ENCODE data around the gene BAIAP2. TPM values are rescaled to one million over a fixed set of nuclear protein-coding genes. Genes with fewer than 3 reads are reported as not detected.

Gene BAIAP2
- polyA plus RNA-seq, 2 donors: 91.2 to 107 TPM

DNA sequence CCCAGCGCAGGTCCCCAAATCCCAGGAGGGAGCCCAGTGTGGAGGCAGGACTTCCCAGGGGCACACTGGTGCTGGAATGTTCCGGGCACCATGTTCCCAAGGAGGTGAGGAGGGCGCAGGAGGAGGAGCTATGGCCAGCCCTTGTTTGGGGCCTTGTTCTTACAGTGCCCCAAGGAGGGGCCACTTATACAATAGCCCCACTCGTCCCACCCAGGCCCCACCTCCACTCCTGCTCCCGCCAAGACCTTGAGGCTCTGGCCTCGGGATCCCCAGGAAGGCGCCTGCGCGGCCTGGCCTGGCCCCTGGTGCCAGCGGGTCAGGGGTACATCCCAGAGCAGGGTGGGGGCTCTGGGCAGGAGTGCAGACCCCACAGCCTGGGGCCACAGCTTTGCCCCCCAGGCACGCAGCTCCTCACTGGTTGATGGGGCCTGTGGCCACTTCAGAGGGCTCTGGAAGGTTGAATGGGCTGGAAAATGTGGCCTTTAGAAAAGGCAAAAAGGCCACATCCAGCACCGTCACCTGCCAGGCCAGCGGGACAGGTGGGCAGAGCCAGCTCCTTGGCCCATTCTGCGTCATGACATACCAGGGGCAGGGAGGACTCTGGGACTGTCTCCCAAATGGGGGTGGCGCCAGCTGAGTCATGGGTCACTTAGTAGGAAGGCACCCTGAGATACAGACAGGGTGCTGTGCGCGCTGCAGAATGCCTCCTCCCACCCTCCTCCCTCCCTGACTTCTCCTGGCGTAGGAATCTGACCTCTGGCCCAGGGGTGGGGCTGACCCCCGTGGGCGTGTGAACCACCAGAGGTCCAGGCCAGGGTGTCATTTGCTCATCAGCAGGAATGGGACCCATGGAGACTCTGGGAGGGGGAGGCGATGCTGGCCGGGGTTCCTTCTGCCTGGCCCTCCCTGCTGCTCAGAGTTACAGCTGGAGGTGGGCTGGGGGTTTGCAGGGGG lies 98.1 kb downstream of the BAIAP2 start:
- H3K27ac ChIP-seq (ENCODE audit: low read depth in 2 of 2, low read length in 1 of 2): no peak overlapping the region
- H3K4me3 ChIP-seq (ENCODE audit: low read depth in 1 of 2, low read length in 2 of 2): no peak overlapping the region
- 80 to 83% methylated on average over 22 of the region's 22 CpGs for WGBS, 2 donors

DNA sequence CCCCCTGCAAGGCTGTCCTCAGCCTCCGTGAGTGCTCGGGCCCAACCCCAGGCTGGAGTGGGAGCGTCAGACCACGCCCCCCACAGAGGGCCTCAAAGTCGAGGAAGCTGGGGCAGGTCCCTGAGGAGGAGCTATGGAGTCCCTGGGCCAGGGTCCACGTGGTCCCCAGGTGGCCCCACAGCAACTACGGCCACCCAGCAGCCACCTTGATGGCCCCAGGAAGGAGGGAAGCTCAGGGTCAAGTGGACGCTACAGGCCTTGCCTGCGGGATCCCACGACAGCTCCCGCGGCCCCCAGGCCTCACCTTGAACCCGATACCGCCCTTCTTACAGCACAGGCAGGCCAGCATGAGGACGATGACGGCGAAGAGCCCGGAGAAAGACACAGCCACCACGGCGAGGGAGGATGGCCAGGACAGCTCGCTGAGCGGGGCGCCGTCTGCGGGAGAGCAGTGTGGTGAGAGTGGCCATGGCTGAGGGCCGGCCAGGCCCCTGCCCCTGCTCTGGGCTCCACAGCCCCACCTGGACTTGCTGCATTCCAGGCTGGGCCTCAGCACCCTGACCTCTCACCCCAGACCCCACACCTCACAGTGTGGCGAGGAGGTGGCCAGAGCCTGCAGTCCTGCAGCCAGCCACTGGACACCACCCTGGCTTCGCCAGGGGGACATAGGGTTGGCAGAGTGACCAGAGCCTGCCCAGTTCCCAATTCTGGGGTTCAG lies 99.3 kb downstream of the BAIAP2 start:
- Histone ChIP-seq H3K27ac (ENCODE audit: low read depth in 2 of 2, low read length in 1 of 2) (no peak overlapping the region), H3K4me1 (ENCODE audit: control insufficient read depth in 2 of 2, insufficient read depth in 2 of 2, low read length in 1 of 2) (peaks cover 0 to 10% of the 10 kb centered on the region in 2 donors), H3K4me3 (ENCODE audit: low read depth in 1 of 2, low read length in 2 of 2) (no peak overlapping the region), H3K27me3 (ENCODE audit: control insufficient read depth in 1 of 2, insufficient read depth in 2 of 2, low read length in 2 of 2) (no peaks in the 10 kb centered on the region), H3K9me3 (ENCODE audit: control insufficient read depth in 2 of 2, insufficient read depth in 1 of 2, low read depth in 1 of 2, low read length in 1 of 2) (peaks cover 0 to 10% of the 10 kb centered on the region in 2 donors), H3K36me3 (ENCODE audit: control insufficient read depth in 2 of 2, insufficient read depth in 2 of 2, low read length in 1 of 2) (no peaks in the 10 kb centered on the region)
- WGBS, 2 donors: 79 to 83% methylated on average over 28 of the region's 28 CpGs

More for the DNA sequence above, 98.1 kb downstream of the BAIAP2 start:
- H3K9me3 ChIP-seq (ENCODE audit: control insufficient read depth in 2 of 2, insufficient read depth in 1 of 2, low read depth in 1 of 2, low read length in 1 of 2): peaks cover 0 to 6% of the 10 kb centered on the region in 2 donors
- H3K4me1 ChIP-seq (ENCODE audit: control insufficient read depth in 2 of 2, insufficient read depth in 2 of 2, low read length in 1 of 2): peaks cover 0 to 4% of the 10 kb centered on the region in 2 donors
- no peaks in the 10 kb centered on the region for H3K36me3 ChIP-seq (ENCODE audit: control insufficient read depth in 2 of 2, insufficient read depth in 2 of 2, low read length in 1 of 2)
- H3K27me3 ChIP-seq (ENCODE audit: control insufficient read depth in 1 of 2, insufficient read depth in 2 of 2, low read length in 2 of 2): no peaks in the 10 kb centered on the region

DNA sequence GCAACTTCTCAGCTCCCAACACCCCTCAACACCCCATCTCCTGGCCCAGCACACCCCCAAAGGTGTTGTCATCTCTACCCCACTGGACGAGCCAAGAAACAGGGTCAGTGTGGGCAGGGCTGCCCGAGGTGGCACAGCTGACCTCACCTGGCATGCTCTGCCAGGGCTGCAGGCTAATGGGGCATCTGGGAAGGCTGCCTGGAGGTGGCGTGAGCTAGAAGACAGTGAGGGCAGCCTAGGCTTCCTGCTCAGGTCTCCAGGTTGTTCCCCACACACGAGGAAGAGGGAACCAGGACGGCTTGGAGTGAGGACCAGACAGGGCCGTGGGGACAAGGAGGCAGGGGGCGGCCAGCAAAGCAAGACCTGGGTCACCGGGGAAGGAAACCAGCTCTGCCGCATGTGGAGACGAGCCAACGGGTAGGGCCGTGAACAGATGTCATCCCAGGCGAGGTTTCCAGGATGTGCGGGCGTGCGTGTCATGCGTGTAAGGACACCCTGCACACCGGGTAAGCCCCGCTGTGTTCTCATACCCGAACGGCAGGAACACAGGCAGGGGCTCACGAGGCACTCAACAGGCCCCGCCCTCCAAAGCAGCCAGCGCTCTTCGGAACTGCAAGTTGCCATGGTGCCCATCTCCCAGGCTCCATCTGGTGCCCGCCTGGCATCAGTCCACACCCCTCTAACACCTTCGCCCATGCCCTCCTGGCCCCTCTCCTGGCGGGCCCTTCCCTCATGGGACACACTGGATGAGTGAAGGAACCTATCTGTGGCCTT lies 100.7 kb downstream of the BAIAP2 start:
- no peak overlapping the region for H3K27ac ChIP-seq (ENCODE audit: low read depth in 2 of 2, low read length in 1 of 2)
- 57 to 63% methylated on average over 28 of the region's 28 CpGs for WGBS, 2 donors
- H3K36me3 ChIP-seq (ENCODE audit: control insufficient read depth in 2 of 2, insufficient read depth in 2 of 2, low read length in 1 of 2): no peaks in the 10 kb centered on the region
- H3K9me3 ChIP-seq (ENCODE audit: control insufficient read depth in 2 of 2, insufficient read depth in 1 of 2, low read depth in 1 of 2, low read length in 1 of 2): peaks cover 0 to 10% of the 10 kb centered on the region in 2 donors
- H3K27me3 ChIP-seq (ENCODE audit: control insufficient read depth in 1 of 2, insufficient read depth in 2 of 2, low read length in 2 of 2): no peaks in the 10 kb centered on the region
- H3K4me3 ChIP-seq (ENCODE audit: low read depth in 1 of 2, low read length in 2 of 2): no peak overlapping the region
- peaks cover 0 to 10% of the 10 kb centered on the region in 2 donors for H3K4me1 ChIP-seq (ENCODE audit: control insufficient read depth in 2 of 2, insufficient read depth in 2 of 2, low read length in 1 of 2)

DNA sequence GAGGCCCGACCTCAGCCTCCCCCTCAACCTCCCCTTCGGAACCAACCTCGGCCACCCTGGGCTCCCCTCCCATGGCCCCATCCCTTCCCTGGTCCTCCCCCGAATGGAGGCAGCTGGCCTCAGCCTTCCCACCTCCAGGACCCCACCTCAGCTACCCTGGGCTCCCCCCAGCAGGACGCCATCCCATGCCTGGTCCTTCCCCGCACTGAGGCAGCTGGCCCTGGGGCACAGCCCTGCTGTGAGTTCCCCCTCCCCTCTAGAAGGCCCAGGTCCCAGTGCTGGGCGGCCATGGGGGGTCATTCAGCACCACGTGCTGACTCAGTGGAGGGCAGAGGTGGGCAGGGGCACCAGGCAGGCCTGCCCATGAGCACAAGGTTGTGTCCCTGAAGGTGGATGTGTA lies 101.4 kb downstream of the BAIAP2 start:
- 73 to 80% methylated on average over 8 of the region's 8 CpGs for WGBS, 2 donors
- H3K9me3 ChIP-seq (ENCODE audit: control insufficient read depth in 2 of 2, insufficient read depth in 1 of 2, low read depth in 1 of 2, low read length in 1 of 2): peaks cover 0 to 10% of the 10 kb centered on the region in 2 donors
- no peaks in the 10 kb centered on the region for H3K36me3 ChIP-seq (ENCODE audit: control insufficient read depth in 2 of 2, insufficient read depth in 2 of 2, low read length in 1 of 2)
- H3K27ac ChIP-seq (ENCODE audit: low read depth in 2 of 2, low read length in 1 of 2): no peak overlapping the region
- H3K4me1 ChIP-seq (ENCODE audit: control insufficient read depth in 2 of 2, insufficient read depth in 2 of 2, low read length in 1 of 2): peaks cover 0 to 10% of the 10 kb centered on the region in 2 donors
- H3K4me3 ChIP-seq (ENCODE audit: low read depth in 1 of 2, low read length in 2 of 2): no peak overlapping the region
- no peaks in the 10 kb centered on the region for H3K27me3 ChIP-seq (ENCODE audit: control insufficient read depth in 1 of 2, insufficient read depth in 2 of 2, low read length in 2 of 2)

DNA sequence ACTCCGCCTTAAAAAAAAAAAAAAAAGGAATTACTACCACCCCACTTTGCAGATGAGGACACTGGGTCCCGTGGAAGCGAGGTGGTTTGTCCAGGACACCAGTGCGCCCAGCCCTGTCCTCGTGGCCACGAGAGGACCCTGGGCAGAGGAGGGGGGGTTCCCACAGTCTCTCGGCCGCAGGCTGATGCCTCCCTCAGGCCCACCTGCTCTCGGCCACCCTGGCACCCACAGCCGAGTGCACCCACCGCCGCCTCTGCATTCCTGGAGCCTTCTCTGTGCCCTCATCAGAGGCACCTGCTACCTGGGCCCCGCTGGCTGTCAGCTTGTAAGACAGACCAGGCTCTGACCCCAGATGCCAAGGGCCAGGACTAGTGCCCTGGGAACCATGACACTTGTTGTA lies 102.3 kb downstream of the BAIAP2 start:
- 87 to 91% methylated on average over 12 to 13 of the region's 13 CpGs for WGBS, 2 donors
- Histone ChIP-seq H3K36me3 (ENCODE audit: control insufficient read depth in 2 of 2, insufficient read depth in 2 of 2, low read length in 1 of 2) (no peaks in the 10 kb centered on the region), H3K27me3 (ENCODE audit: control insufficient read depth in 1 of 2, insufficient read depth in 2 of 2, low read length in 2 of 2) (no peaks in the 10 kb centered on the region), H3K9me3 (ENCODE audit: control insufficient read depth in 2 of 2, insufficient read depth in 1 of 2, low read depth in 1 of 2, low read length in 1 of 2) (peaks cover 0 to 10% of the 10 kb centered on the region in 2 donors), H3K27ac (ENCODE audit: low read depth in 2 of 2, low read length in 1 of 2) (no peak overlapping the region), H3K4me3 (ENCODE audit: low read depth in 1 of 2, low read length in 2 of 2) (no peak overlapping the region), H3K4me1 (ENCODE audit: control insufficient read depth in 2 of 2, insufficient read depth in 2 of 2, low read length in 1 of 2) (peaks cover 0 to 10% of the 10 kb centered on the region in 2 donors)

DNA sequence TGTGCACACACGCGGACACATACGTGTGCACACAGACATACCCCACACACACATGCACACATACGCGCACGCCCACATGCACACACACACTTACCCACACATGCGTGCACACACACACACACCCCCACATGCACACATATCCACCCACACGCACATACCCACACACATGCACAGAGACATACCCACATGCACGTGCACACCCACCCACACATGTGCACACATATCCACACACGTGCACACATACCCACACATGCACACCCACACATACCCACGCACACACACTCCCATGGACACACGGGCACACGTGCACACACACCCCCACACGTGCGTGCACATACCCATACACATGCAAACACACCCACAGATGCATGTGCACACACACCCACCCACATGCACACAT lies 103.1 kb downstream of the BAIAP2 start:
- Histone ChIP-seq H3K9me3 (ENCODE audit: control insufficient read depth in 2 of 2, insufficient read depth in 1 of 2, low read depth in 1 of 2, low read length in 1 of 2) (peaks cover 0 to 10% of the 10 kb centered on the region in 2 donors), H3K36me3 (ENCODE audit: control insufficient read depth in 2 of 2, insufficient read depth in 2 of 2, low read length in 1 of 2) (no peaks in the 10 kb centered on the region)
- WGBS, 2 donors: 85 to 95% methylated on average over 15 of the region's 15 CpGs

DNA sequence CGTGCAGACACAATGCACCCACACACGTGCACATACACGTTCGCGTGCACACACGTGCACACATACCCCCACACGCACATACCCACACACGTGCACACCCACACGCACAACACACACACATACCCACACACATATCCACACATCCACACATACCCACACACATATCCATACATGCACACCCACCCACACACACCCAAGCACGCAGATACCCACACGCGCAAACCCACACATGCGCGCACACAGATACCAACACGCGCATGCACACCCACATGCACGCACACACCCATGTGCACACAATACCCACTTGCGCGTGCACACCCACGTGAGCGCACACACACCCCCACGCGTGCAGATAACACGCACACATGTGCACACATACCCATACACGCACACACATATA lies 103.5 kb downstream of the BAIAP2 start:
- peaks cover 0 to 12% of the 10 kb centered on the region in 2 donors for H3K4me1 ChIP-seq (ENCODE audit: control insufficient read depth in 2 of 2, insufficient read depth in 2 of 2, low read length in 1 of 2)
- H3K9me3 ChIP-seq (ENCODE audit: control insufficient read depth in 2 of 2, insufficient read depth in 1 of 2, low read depth in 1 of 2, low read length in 1 of 2): peaks cover 0 to 10% of the 10 kb centered on the region in 2 donors
- no peak overlapping the region for H3K27ac ChIP-seq (ENCODE audit: low read depth in 2 of 2, low read length in 1 of 2)
- H3K36me3 ChIP-seq (ENCODE audit: control insufficient read depth in 2 of 2, insufficient read depth in 2 of 2, low read length in 1 of 2): no peaks in the 10 kb centered on the region
- no peaks in the 10 kb centered on the region for H3K27me3 ChIP-seq (ENCODE audit: control insufficient read depth in 1 of 2, insufficient read depth in 2 of 2, low read length in 2 of 2)
- no peak overlapping the region for H3K4me3 ChIP-seq (ENCODE audit: low read depth in 1 of 2, low read length in 2 of 2)
- WGBS, 2 donors: 94 to 97% methylated on average over 25 of the region's 25 CpGs

More for the DNA sequence above, 103.1 kb downstream of the BAIAP2 start:
- Histone ChIP-seq H3K27me3 (ENCODE audit: control insufficient read depth in 1 of 2, insufficient read depth in 2 of 2, low read length in 2 of 2) (no peaks in the 10 kb centered on the region), H3K27ac (ENCODE audit: low read depth in 2 of 2, low read length in 1 of 2) (no peak overlapping the region), H3K4me1 (ENCODE audit: control insufficient read depth in 2 of 2, insufficient read depth in 2 of 2, low read length in 1 of 2) (peaks cover 0 to 12% of the 10 kb centered on the region in 2 donors), H3K4me3 (ENCODE audit: low read depth in 1 of 2, low read length in 2 of 2) (no peak overlapping the region)

DNA sequence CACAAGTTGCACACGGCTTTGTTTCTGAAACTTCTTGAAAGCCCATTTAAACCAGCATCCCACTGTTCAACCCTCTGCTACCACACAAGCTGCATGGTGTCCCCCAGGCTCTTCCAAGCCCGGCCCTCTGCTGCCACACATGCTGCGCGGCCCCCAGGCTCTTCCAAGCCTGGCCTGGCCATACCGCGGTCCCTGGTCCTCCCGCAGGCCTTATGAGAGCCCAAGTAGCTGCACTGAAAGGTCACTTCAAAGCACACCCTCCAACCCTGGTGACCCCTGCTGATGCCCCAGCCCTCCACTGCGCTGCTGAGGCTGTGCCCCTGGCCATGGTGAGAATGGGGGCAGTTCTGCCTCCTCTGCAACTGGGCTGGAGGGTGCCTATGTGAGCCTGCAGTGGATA lies 104.5 kb downstream of the BAIAP2 start:
- peaks cover 0 to 12% of the 10 kb centered on the region in 2 donors for H3K4me1 ChIP-seq (ENCODE audit: control insufficient read depth in 2 of 2, insufficient read depth in 2 of 2, low read length in 1 of 2)

DNA sequence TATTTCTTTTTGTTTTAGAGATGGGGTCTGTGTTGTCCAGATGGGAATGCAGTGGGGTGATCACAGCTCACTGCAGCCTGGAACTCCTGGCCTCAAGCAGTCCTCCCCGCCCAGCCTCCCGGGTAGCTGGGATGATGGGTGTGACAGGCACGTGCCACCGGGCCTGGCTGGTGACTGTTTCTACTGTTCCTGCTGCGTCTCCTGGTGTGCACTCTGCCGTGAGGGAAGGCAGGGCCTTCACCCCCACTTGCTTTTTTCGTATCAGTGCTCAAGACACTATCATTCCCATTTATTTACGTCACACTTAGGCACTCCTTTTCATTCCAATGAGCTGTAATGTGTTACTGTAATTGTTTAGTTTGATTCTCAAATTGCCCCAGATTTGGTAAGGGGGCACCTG lies 105.1 kb downstream of the BAIAP2 start:
- 57 to 60% methylated on average over 8 of the region's 8 CpGs for WGBS, 2 donors
- Histone ChIP-seq H3K36me3 (ENCODE audit: control insufficient read depth in 2 of 2, insufficient read depth in 2 of 2, low read length in 1 of 2) (no peaks in the 10 kb centered on the region), H3K27ac (ENCODE audit: low read depth in 2 of 2, low read length in 1 of 2) (no peak overlapping the region), H3K4me3 (ENCODE audit: low read depth in 1 of 2, low read length in 2 of 2) (no peak overlapping the region), H3K9me3 (ENCODE audit: control insufficient read depth in 2 of 2, insufficient read depth in 1 of 2, low read depth in 1 of 2, low read length in 1 of 2) (peaks cover 0 to 10% of the 10 kb centered on the region in 2 donors), H3K27me3 (ENCODE audit: control insufficient read depth in 1 of 2, insufficient read depth in 2 of 2, low read length in 2 of 2) (no peaks in the 10 kb centered on the region), H3K4me1 (ENCODE audit: control insufficient read depth in 2 of 2, insufficient read depth in 2 of 2, low read length in 1 of 2) (peaks cover 0 to 12% of the 10 kb centered on the region in 2 donors)

More for the DNA sequence above, 104.5 kb downstream of the BAIAP2 start:
- H3K9me3 ChIP-seq (ENCODE audit: control insufficient read depth in 2 of 2, insufficient read depth in 1 of 2, low read depth in 1 of 2, low read length in 1 of 2): peaks cover 0 to 10% of the 10 kb centered on the region in 2 donors
- no peak overlapping the region for H3K27ac ChIP-seq (ENCODE audit: low read depth in 2 of 2, low read length in 1 of 2)
- H3K36me3 ChIP-seq (ENCODE audit: control insufficient read depth in 2 of 2, insufficient read depth in 2 of 2, low read length in 1 of 2): no peaks in the 10 kb centered on the region
- no peak overlapping the region for H3K4me3 ChIP-seq (ENCODE audit: low read depth in 1 of 2, low read length in 2 of 2)
- no peaks in the 10 kb centered on the region for H3K27me3 ChIP-seq (ENCODE audit: control insufficient read depth in 1 of 2, insufficient read depth in 2 of 2, low read length in 2 of 2)
- WGBS, 2 donors: 88 to 94% methylated on average over 8 of the region's 8 CpGs

All from esophagus (tissue), 2 donors.